ENCODE measurements around the gene GMPPA.

The GMPPA gene

DNA sequence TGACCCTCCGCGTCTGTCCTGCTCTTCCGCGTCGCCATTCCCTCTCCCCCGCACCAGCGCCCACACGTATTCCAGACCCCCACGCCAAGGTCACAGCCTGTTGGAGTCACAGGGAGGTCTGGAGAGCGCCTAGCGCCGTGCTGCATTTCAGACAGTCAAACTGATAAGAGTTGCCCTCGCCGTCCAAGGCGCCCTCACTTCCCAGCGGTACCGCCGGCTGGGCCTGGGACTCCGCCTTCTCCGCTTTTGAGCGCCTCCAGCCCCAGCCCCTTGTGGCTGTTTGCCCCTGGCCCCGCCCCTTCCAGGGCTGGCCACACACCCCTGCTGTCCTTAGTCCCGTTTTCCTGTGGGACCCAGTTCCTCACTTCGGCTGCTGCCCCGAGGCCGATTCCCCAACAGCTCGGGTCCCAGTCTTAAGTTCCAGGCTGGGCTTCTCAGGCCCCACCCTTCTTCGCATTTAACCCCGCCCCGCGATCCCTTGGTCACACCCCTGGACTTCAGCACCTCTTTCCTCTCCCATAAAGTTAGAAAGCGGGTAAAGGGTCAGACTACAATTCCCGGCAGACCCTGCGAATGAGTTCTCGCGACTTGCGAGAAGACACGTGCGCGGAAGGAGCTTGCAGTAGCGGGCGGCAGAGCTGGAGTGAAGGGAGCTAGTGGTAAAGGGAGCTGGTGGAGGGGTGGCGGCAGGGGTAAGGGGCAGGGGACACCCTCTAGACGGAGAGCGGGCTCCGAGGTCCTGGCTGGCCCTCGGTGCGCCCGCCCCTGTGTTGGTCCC, at the start of gene GMPPA:
Gene GMPPA (plus strand): TSS at position 612 of the 778 bp plus-strand sequence. CDS start 1,085 bp downstream, outside the sequence.
- peak; percentile 98 for DNase-seq

DNA sequence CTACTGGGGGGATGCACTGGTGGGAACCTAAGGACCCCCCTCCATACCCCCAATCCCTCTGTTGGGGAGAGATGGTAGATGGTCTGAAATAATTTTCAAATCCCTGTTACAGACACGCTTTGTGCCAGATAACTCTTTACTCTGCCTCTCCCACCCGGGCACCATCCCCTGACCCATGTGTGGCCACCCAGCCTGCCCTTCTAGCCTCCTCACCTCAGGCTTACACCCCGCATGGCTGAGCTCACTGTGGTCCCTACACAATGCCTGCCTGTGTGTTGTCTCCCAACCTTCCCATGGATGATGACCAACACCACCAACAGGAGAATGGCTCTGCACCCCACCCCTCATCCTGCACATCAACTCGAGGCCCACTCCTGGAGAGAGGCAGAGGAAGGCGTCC, 49.1 kb upstream of the GMPPA start:
- DNase-seq, result no peak

DNA sequence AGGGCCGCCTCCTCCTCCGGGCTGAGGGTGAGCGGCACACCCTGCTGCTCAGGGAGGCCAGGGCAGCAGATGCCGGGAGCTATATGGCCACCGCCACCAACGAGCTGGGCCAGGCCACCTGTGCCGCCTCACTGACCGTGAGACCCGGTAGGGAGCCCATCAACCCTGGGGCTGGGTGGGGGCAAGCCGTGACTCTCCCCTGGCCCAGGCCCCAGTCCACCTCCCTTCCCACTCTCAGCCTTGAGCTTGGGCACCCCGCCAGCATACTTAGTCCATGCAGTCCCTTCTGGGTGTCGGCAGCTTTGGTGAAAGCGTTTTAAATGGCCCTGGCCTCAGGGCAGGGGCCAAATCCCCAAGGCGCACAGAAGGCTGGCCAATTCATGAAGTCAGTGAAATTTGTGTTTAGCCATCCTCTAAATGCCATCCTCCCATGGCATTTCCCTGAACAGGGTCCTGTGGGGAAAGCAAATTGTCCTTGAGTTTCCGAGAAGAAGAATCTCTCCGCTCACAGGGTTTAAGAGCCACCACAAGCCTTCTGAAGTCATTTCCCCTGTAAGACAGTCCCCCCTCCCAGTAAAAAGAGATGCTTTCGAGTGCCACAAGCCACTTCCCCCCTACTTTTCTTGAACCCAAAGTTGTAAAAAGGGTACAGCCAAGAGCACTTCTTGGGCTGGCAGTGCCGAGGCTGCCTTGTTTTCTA, 46.9 kb upstream of the GMPPA start:
- no peak for DNase-seq

DNA sequence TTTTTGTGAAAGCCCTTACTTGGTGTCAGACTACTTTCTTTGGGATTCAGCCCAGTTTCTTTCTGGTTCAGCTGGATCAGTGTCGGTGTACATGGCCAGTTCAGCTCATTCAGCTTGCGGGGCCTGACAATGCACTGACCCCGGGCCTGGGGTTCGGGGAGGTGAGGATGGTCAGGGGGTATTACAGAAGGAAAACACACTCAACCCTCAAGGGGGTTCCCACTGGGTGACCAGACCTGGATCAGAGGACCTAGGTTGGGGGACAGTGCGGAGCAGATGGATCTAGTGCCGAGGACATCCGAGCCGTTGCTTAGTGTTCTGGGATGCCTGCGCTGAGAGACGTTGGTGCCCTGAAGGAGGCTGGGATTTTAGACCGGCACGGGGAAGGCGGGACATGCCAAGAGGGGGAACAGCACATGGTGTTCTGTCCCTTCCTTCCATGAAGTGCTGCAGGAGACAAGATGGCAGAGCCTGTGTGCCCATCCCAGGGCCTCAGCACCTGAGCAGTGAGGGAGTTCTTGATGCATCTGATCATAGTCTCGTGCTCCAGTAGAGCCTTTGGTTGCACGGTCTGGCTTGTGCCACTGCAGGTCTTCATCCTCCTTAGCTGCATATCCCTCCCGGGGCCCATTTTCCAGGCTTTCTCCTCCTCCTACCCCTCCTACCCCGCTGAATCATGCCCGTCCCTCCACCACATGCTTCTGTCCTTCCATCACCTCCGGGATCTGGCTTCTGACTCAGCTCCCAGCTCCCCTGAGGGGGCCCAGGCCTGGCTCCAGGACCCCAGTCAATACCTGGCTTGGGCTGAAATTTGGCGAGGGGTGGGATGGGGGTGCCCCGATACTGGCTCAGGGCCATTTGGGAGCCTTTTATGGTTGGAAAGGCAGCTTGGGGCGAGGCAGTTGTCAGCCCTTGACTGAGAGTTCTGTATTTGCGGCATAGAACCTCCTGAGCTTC, 46.1 kb upstream of the GMPPA start:
- no peak for DNase-seq

DNA sequence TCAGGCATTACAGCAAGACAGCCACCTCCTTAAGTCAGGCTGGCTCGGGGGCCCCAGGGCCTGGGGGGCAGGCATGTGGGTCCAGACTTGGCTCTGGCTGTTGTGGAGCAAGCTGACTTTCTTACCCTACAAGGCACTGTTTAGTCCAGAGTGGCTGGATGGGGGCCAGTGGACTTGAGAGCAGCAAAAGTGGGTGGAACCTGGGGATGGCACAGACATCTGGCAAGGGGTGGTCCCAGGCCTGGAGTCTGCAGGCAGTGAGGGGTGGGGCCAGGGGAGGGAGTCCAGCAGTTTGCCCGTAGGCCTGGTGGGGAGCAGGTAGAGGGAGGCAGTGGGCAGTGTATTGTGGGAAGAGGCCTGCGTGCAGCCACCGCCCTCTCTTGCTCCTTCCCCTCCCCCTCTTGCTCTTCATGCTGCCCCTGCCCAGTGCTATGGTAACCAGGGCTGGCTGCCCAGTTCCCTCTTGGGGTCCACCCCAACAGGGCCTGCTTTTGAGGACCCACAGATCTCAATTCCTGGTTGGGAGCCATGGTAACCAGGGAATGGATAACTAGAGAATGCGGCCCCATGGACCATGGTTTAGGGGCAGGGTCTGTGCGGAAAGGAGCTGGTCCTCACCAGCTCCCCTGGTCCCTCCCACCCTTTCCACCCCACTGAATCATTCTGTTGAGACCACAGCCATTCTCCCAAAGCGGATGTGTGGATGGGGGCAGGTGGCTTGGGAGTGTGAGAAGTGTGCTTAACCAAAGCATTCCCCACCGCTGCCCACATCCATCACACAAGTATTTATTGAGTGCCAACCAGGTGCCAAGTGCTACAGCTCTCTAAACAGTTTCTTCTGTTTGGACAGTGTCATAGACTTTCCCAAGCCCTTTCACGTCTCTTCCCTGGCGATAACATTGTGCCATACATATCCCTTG, 44.8 kb upstream of the GMPPA start:
- no peak for DNase-seq

DNA sequence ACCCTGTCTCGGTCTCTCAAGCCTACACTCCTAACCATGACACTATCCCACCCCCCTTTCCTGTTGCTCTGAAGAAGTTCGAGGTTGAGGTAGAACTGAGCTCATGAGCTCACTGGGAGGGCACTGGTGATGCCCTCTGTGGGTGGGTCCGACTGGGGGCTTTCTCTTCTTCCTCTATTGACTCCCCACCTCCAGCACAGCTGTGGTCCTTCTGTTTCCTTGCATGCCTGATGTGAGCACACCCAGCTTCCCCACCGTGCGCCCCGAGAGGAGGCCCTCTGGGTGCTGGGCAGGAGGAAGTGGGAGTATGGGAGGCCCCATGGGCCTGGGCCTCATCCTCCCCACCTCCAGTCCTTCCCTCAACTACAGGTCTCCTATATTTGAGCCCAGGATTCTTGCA, 43.1 kb upstream of the GMPPA start:
- no peak for DNase-seq

DNA sequence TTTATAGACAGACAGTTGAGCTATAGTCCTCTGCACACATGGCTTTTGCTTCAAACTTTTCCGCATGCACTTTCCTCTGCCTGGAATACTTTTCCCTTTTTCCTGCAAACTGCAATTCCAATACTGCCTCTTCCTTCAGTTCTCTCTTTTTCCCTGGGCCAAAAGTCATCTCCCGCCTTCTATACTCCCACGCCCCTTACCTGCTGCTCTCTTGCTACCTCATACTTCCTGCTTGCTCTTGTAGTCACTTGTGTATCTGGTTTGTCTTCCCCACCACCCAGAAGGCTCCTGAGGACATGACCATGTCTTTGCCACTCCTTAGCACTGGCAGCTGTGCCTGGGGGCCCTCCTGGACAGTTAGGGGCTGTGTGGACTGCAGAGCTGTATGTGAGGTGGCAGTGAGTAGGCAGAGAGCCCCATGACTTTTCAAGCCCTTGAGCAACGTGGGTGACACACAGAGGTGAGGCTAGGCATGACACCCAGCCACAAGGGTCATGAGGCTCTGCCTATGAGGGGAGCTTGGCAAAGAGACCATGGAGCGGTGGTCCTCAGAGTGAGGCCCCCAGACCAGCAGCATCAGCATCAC, 40.8 kb upstream of the GMPPA start:
- DNase-seq, result peak; percentile 24

DNA sequence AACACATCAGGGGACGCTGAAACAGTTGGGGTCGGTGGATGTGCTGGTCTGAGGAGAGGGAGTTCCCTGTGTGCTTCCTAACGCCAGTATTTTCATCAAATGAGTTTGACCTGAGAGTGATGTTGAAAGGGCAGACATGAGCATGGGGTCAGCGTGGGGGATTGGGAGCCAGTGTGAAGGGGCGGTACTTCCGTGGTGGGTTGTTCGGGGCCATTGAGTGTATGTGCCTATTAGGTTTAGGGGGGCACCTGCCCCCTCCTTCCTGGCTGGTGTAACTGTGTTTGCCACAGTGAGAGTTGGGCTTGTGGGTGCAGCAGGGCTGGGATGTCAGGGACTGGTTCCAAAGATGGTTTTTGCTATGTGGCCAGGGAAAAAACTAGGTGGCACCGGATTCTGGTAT, 39.7 kb upstream of the GMPPA start:
- DNase-seq, result no peak

DNA sequence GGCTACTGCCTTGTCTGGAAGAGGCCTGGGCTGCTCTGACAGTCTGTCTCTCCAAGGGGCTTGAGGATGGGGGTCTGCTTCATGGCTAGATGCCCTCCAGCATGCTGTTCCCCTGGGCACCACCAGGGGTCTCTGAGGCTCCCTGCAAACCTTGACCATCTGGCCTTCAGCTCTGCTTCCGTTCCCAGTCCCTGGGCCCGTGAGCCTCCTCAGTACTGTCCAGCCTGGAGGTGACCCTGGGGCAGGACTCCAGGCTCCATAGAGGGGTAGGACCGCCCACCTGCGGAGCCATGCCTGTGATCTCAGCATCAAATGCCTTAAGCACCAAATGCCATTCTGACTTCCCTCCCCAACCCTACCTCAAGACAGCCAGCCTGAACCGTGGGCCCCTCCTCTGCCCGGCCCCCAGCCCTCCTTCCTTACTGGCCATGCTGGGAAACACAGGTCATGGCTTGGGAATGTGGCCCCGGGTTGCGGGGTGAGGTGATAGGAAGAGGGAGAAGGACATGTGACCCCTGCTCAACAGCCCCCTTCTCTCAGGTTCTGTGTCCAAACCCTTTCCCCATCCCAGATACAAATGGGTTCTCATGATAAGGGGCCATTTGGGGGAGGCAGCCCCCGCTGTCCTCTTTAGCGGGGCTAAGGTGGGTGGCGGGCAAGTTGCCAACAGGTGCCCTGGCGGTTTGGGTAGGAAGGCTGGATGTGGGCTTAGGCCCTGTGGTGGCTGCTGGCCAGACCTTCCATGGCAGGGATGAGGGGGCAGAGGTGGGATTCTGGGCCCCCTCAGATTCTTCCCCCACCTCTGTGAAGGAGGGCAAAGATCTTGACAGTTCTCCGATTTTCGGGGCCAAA, 39.0 kb upstream of the GMPPA start:
- DNase-seq, result peak; percentile 50

DNA sequence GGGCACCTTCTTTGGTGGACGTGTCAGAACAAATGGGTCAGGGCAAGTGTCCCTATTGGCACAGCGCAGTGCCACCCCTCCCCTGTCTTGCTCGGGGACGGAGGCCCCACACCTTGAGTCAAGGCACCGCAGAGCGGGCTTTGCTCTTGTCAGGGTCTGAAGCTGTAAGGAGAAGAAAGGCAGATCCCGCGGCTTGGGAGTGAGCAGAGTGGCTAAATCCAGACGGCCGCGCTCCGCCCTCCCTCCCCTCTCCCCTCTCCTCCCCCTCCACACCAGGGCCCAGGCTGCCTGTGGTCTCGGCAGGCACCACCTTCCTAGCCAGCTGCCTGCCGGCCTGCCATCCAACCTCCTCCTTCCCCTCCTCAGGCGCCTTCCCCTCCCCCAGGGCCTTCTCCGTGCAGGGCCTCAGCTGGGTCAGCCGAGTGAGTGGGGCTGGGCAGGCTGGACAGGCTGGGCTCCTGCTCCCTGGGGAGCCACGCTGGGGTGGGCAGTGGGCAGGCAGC, 38.2 kb upstream of the GMPPA start:
- no peak for DNase-seq

DNA sequence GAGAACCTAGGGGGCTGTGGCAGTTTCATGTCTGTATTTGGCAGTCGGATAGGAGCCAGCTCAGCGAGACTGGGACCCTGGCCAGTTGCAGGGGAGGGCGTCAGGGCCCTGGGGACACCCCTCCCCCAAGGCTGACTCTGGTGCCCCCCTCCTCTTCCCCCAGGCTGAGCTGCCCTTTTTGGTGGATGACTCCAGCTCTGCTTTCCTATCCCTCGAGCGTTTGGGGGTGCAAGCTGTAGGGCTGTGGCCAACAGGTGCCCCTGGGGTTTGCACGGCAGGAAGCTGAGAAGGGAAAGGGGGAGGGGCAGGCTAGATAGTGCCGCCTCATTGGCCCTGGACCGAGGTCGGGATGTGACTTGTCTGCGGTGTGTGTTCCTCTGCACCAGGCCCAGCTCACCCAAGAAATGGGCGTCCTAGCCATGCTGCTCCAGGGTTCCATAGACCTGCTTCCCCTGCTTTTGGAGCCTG, 37.6 kb upstream of the GMPPA start:
- peak; percentile 33 for DNase-seq

DNA sequence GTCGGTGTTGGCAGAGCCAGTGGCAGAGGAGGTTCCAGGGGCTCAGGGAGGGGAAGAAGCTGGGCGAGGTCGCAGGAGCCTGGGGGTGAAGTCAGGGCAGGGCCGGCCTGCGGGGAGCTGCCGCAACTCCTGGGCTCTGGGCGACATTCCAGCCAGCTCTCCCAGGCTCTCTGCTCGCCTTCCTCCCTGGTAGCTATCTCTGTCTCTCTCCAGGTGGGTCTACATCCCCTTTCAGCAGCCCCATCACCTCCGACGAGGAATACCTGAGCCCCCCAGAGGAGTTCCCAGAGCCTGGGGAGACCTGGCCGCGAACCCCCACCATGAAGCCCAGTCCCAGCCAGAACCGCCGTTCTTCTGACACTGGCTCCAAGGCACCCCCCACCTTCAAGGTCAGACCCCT, 37.0 kb upstream of the GMPPA start:
- no peak for DNase-seq

DNA sequence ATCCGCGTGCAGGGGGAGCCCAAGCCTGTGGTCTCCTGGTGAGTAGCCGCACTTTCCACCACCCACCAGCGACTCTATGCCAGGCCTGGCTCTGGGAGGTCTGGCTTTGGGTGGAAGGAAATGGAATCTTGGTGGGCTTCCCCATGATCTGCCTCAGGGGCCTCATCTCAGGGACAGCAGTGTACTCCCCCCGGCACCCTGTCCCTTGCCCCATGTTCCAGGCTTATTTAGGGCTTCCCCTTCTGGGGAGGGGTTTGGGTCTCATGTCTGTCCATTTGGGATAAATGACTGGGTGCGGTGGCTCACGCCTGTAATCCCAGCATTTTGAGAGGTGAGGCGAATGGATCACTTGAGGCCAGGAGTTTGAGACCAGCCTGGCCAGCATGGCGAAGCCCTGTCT, 36.3 kb upstream of the GMPPA start:
- DNase-seq, result no peak

DNA sequence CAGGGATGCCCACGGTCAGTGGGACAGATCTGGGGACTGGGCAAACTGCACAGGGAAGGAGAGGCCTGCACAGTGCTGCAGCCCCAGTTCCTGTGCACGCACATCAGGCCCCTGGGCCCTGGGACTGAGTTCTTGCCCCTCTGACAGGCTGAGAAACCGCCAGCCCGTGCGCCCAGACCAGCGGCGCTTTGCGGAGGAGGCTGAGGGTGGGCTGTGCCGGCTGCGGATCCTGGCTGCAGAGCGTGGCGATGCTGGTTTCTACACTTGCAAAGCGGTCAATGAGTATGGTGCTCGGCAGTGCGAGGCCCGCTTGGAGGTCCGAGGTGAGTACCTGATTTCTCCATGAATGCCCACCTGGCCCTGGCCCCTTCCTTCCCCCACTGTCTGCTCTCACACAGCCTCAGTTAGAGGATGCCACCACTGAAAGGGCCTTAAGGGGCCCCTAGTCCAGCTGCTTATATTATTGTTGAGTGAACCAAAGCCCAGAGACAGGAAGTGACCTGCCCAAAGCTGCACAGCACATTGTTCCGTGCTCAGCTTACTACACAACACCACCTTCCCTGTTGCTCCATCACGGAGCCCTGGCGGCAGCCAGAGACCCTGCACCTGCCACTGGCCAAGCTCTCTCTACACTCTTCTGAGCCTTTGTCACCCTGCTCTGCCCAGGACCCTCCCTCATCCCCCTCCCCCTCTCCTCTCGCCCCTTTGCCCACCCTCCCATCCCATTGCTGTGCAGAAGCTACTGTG, 34.2 kb upstream of the GMPPA start:
- DNase-seq, result no peak

DNA sequence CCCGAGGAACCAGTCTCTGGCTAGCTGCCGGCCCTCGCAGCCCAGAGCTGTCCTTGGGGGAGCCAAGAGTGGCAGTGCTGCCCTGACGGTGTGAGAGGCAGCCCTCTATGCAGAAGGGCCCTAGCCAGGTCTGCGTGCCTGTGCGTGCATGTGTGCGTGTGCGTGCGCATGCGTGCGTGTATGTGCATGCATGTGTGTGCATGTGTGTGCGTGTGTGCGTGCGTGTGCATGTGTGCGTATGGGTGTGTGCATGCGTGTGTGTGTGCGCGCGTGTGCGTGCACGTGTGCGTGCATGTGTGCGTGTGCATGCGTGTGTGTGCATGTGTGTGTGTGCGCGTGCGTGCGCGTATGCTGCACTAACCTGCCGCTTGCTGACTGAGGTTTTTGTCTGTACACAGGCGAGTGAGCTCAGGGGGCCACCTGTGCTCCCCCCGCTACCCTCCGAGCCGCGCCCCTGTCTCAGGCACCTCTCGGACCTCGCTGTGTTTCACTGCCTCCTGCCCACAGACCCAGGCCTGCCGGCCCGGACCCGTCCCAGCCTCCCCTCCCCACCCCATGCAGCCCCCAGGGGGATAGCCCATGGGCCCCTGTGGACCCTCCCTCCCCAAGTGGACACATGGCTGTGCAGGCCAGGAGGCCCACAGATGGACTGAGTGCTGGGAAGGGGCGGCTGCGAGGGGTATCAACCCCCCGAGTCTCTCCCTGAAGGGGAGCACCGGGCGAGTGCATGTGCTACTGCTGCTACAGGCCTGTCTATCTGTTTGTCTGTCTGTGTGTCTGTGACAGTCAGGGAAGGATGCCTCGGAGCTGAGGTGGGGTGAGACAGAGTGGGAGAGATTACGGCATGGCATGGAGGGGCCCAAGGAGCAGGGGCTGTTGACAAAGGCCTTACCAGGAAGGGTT, 32.8 kb upstream of the GMPPA start:
- no peak for DNase-seq

DNA sequence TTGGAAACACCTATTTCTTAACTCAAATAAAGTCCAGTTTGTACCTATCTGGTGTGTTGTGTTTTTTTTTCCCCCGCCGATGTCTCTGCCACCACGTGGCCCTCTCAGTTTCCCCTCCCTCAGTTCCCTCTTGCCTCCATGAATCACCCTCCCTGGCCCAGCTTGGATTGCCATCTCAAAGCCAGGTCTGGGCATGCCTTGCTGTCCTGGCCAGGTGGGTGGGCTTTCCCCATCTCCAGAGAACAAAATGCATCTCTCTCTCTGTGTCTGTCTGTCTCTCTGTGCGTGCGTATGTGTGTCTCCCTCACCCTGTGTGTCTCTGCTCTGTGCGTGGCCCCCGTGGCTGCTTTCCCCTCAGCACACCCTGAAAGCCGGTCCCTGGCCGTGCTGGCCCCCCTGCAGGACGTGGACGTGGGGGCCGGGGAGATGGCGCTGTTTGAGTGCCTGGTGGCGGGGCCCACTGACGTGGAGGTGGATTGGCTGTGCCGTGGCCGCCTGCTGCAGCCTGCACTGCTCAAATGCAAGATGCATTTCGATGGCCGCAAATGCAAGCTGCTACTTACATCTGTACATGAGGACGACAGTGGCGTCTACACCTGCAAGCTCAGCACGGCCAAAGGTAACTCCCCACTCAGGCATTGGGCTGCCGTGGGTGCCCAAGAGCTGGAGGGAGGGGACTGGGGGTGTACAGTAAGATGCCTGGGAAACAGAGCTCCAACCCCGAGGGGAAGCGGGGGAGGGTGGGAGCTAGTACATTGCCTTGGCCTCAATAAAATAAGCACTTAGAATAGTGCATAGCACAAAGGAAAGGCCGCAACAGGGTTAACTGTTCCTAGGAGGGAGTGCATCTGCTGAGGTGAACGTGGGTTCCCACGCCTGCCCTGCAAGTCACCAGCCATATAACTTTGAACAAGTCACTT, 31.6 kb upstream of the GMPPA start:
- DNase-seq, result no peak

DNA sequence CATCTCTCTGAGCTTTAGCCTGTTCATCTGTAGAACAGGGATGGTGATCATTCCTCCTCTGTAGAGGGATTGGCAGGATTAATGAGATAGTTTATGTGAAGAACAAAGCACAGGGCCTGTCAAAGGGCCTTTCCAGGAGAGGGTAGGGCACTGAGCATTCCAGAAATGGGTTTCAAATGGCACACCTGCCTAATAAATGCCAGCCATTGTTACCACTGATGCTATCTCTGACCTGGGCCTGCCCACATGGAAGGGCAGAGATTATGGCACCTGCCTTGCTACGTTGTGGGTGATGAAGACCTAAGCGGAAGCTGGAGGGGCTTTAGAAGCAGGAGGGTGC, 31.0 kb upstream of the GMPPA start:
- no peak for DNase-seq
